ENCODE data around the gene TCHP.

GRCh38 chr12:109961201-109961600 lies 61.1 kb downstream of the TCHP start:
- TF ChIP-seq CTCF (IDR thresholded peaks at IDR 0.05; ENCODE audit: insufficient read depth, low read length, poor library complexity, severe bottlenecking) (no peak), EZH2phosphoT487 (conservative IDR thresholded peaks at IDR 0.05; ENCODE audit: low read length) (no peak)
